Endometrium (tissue), 2 donors: ENCODE results near the gene APOA1.
"Not testable (repeated sequence)": the region's sequence is repeated elsewhere in the genome, so short reads cannot be mapped to it uniquely, and the experiment has no call there.

Experiments used
- FAIRE-seq: peaks from 2 replicates; lab custom pipeline; 2012; peaks lifted over from hg19 to GRCh38; lab: Jason Lieb, UNC
- donor health status: control.
- donor health status: control.

APOA1 gene

DNA sequence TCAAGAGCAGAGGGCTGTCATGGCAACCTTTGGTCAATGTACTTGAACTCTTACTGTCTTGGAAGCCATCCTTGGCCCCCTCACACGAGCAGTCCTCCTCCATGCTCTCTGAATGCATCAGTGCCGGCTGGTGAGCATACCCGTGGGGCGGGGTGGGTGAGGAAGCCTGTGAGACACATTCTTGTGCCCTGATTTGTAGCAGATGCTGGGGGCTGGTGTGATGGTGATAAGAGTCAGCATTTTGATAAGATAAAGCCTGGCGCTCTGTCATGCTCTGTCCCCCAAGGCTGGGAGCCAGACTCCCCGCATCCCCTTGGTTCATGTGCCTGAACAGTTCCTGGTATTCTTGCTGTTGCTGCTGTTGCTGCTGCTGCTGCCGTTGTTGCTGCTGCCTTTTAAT is 20.5 kb upstream of the APOA1 start:
- no peak for FAIRE-seq

DNA sequence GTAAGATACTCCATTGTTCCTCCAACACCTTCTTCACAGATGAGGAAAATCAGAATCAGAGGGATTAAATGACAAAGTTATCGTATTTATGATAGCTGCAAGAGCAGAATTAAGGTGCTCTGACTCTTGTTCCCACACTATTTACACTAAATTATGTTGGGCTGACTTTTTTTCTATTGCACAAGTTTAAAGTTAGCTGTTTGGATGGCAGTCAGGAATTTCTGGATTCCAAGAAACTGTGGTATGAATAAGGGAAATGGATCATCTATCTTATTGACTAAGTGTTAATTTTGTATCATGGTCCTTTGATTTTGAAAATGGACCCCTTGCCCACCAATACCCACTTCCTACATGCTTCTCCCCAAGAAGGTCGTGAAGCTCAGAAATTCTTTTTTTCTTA is 19.9 kb upstream of the APOA1 start:
- FAIRE-seq = no peak

- FAIRE-seq = no peak
These were observed 19.0 kb upstream of the APOA1 start for GRCh38 chr11:116856423-116856822.

- FAIRE-seq = no peak
These were observed 18.0 kb upstream of the APOA1 start for GRCh38 chr11:116855413-116855812.

GRCh38 chr11:116853461-116854073 is 16.1 kb upstream of the APOA1 start:
- FAIRE-seq = no peak

GRCh38 chr11:116852261-116853031 is 15.0 kb upstream of the APOA1 start:
- FAIRE-seq = no peak

- no peak for FAIRE-seq
These were observed 14.2 kb upstream of the APOA1 start for GRCh38 chr11:116851626-116852025.

- no peak for FAIRE-seq
These were observed 12.1 kb upstream of the APOA1 start for GRCh38 chr11:116849486-116849885.

DNA sequence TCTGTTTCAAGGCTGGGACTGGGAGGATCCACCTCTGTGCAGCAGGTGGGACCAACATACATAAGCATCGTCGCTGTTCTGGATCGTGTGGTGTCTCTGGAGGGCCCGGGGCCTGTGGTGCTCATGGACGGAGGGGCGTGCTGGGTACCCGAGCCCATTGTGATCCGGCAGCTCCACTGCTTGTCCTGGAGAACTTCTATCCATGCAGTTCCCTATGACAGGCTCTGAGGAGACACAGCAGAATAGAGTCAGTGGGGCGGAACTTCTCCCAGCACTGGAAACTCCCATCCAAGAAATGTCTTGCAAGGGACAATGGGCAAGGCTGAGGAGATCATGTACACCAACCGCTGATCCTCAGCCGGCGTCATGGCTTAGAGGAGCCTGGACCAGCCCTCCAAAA is 11.6 kb upstream of the APOA1 start:
- FAIRE-seq = no peak

- no peak for FAIRE-seq
These were observed 10.2 kb upstream of the APOA1 start for GRCh38 chr11:116847612-116848011.

DNA sequence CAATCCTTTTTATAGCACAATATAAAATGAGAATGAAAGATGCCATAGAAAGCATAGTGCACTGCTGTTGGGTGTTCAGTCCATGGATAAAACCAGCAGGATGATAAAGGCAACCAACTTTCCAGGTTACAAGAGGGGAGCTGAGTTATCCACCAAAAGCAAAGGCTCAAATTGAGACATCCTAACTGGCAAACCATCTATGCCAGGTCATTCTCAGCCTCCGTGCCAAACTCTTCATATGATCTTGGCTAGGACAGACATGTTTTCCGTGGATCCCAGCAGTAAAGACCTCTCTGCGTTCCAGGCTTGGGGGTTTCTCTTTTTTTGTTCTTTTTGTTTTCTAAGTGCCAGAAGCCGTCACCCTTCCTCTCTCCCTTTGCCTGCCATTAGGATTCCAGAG is 7.3 kb upstream of the APOA1 start:
- no peak for FAIRE-seq

DNA sequence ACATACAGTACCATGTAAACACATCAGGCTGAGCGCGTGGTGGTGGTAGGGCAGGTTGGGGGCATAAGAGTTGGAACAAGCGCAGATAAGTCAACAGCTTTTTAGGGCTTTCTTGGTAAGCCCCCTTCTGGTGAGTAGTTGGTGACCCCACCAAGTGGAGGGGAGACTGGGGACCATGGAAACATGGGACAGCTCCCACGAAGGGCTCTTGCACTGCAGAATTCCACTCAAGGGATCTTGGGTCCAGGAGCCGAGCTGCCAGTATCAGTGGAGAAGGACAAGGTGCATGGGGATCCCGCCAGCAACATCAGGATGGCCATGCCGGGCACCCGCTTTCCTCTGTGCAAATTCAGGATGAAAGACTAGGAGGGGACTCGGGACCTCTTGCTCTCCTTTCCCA is 6.2 kb upstream of the APOA1 start:
- FAIRE-seq = no peak

- no peak for FAIRE-seq
These were observed 5.5 kb upstream of the APOA1 start for GRCh38 chr11:116842909-116843308.

DNA sequence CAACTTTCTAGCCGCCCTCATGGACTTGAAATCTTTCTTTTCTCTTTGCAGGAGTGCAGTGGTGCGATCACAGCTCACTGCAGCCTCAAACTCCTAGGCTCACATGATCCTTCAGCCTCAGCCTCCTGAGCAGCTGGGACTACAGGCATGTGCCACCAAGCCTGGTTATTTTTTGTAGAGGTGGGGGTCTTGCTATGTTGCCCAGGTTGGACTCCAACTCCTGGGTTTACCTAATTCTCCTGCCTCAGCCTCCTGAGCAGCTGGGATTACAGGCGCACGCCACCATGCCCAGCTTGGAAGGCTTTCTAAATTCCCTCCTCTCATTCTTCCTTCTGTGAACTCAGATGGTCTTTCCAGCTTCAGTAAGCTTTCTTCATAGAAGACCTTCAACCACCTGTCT is 4.7 kb upstream of the APOA1 start:
- no peak for FAIRE-seq

DNA sequence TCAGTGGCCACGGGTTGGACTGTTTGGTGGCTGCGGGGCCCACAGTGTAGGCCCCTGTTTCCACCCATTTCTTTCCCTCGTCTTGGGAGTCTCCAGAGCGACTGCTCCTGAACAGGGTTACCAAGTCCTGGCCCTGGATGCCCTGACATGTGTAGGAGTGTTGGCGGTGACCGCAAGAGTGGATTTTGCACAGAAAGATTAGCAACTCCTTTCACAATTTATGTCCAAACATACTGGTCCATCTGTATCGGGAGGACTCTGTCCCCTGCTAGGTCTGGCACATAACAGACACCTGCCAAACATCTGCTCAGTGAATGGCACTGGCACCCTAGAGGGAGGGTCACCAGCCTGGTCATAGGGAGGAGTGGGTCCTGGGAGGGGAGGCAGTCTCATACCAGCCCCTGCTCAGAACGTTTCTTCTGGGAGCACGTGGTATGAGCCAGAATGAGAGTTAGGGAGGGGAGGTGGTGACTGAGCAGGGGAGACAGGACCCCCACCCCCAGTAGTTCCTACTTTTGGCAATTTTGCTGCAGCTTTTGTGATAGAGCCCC is 3.4 kb upstream of the APOA1 start:
- FAIRE-seq = no peak

DNA sequence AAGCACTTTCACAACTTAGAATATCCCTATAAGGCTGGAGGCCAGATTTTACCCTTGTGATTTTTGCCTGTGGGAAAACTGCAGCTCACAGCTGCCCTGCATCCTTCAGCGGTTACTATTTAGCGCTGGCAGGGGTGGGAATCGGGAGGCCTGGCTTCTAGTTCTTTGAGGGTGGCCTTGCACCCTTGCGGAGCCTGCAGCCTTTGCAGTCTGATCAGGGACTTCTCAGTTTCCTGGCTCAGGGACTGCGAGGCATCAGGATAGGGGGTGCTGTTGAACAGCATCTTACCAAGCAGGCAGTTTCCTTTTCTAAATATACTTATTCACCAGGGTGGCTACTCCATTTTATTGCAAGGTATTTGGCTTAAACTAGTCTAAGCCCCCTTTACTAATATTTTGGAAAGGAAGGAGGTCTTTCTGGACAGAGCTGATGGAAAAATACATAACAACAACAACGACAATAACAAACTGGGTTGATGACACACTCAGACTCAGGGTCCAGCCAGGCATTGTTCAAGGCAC is 2.9 kb upstream of the APOA1 start:
- FAIRE-seq = no peak

DNA sequence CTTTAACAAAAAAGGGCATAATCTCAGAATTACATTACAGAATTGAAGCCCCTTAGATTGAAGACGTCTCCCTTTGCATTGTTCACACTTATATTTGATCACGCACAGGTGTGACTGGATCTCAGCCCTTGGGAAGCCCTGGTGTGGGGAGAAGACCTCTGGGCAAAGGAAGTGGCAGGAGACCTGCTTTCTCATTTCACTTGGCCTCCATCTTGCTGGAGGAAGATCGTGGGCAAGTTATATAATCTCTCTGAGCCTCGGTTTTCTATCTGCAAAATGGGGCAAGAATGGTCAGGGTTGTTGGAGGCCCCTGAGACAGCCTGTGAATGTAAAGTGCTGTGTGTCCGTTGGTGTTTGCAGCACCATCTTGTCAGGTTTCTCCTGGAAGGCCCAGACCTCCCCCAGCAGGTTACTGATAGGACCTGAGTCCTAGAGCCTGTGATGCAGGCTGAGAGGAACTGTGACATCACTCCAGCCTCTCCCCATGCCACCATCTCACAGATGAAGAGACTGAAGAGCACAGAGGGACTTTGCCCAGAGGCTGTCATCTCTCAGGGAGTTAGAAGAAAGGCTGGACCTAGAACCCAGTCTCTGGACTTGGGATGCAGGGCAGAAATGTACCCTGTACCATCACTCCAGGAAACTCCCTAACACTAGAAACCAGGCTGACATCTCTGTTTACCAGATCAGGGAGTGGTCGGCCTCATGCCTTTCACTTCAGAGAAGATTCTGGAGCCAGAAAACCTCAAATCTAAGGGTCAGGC is 1.1 kb upstream of the APOA1 start:
- no peak for FAIRE-seq

GRCh38 chr11:116836632-116836991 is 810 bp downstream of the APOA1 start:
- no peak for FAIRE-seq

DNA sequence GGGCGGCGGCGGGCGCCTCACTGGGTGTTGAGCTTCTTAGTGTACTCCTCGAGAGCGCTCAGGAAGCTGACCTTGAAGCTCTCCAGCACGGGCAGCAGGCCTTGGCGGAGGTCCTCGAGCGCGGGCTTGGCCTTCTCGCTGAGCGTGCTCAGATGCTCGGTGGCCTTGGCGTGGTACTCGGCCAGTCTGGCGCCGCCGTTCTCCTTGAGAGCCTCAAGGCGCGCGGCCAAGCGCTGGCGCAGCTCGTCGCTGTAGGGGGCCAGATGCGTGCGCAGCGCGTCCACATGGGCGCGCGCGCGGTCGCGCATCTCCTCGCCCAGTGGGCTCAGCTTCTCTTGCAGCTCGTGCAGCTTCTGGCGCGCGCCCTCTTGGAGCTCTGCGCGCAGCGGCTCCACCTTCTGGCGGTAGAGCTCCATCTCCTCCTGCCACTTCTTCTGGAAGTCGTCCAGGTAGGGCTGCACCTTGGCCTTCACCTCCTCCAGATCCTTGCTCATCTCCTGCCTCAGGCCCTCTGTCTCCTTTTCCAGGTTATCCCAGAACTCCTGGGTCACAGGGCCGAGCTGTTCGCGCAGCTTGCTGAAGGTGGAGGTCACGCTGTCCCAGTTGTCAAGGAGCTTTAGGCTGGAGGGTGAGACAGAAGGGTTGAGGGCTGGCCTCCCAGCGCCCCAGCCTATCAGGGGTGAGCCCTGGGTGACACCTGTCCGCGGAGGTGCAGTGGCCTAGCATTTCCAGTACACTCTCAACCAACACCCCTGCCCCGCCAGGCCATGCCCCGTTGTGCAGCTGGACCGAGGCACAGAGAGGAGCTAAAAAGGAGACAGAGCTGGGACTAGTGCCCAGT is 1.4 kb downstream of the APOA1 start:
- FAIRE-seq = no peak

DNA sequence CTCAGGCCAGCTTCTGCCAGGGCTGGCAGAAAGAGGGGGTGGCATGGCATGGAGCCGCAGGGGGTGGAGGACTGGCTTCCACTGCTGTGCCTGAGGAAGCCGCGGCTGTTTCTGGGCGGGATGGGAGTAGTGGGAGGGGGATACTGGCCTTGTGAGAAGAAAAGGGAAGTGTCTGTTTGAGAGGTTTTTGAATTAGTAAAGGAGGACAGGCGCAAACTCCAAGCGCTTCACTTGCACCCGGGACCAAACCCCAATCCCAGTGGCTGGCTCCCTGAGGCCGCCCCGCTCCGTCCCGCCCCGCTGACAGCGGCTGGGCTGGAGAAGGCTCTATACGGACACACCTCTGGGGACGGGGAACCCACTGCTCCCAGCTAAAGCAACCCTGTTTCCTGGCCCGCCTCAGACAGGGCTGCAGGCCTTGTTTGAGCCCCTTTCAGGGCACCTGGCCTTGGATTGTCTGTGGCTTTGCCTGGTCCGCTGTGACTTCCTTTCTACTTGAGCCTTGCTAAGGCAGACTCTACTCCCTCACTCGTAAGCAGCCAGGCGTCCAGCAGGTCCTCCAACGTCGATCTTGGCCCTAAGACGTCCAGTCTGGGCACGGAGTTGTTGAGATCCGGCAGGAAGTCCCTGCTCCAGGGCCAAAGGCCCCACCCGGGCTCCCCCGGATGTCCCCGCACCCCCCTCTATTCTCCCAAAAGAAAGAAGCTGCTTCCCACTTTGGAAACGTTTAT is 2.2 kb downstream of the APOA1 start:
- FAIRE-seq = no peak

GRCh38 chr11:116834535-116835041 is 2.8 kb downstream of the APOA1 start:
- FAIRE-seq = not testable (repeated sequence)
